Measurements from ENCODE around the gene NFIA. TPM values are rescaled to one million over a fixed set of nuclear protein-coding genes. Genes with fewer than 3 reads are reported as not detected.

NFIA gene
- total RNA-seq (100 to 1,000 TPM in 4 of 10 donors, 10 to 100 TPM in 6; 82.4 to 117 (median 97.5) TPM), polyA plus RNA-seq (10 to 100 TPM; 11.2 to 24.9 TPM)
- long read RNA-seq, donor 1, full-length matches to known transcripts: 55 of 115 reads
- long read RNA-seq, donor 1, partial matches to known transcripts: 27 of 115 reads
- long read RNA-seq, donor 1, other reads (novel, unspliced or antisense): 33 of 115 reads
- long read RNA-seq, donor 2, full-length matches to known transcripts: 63 of 121 reads
- long read RNA-seq, donor 2, partial matches to known transcripts: 23 of 121 reads
- long read RNA-seq, donor 2, other reads (novel, unspliced or antisense): 35 of 121 reads
- long read RNA-seq, donor 3, full-length matches to known transcripts: 96 of 246 reads
- long read RNA-seq, donor 3, partial matches to known transcripts: 47 of 246 reads
- long read RNA-seq, donor 3, other reads (novel, unspliced or antisense): 103 of 246 reads

GRCh38 chr1:61082311-61083012 lies at the start of gene NFIA:
Gene NFIA (plus strand): TSS chr1:61082561.
- Histone ChIP-seq H3K9me3 (no peaks in the 10 kb centered on the region), H3K27ac (peak within 1 kb of the TSS; percentile 92 to 99 (median 98)), H3K4me1 (peaks cover 13 to 72% (median 56%) of the 10 kb centered on the region in 9 donors), H3K36me3 (no peaks in the 10 kb centered on the region), H3K4me3 (peak within 1 kb of the TSS; percentile 77 to 98 (median 86)), H3K27me3 (no peaks in the 10 kb centered on the region)
- 0% methylated on average over 58 to 64 of the region's 73 CpGs for WGBS, 2 donors
- intact Hi-C loops (cut with DNase I): loop anchor here in 8 of 10 donors (5.0 to 10.0 kb wide), 10 partner anchors 35 to 372 kb away; no protein-coding TSS in a partner anchor
- no peak for TF ChIP-seq CTCF (IDR thresholded peaks at IDR 0.05)
- ATAC-seq (peak in 7 of 8 donors; percentile 3 to 53 (median 19)), DNase-seq (peak; percentile 53 to 61)

- intact Hi-C loops (cut with DNase I): loop anchor here in 3 of 10 donors (5.0 to 10.0 kb wide), 3 partner anchors 44 to 1061 kb away; no protein-coding TSS in a partner anchor
- no peak for DNase-seq
- ATAC-seq: no peak
Measured at GRCh38 chr1:61035880-61036279, 46.5 kb upstream of the NFIA start.

GRCh38 chr1:61042466-61043009 lies 39.8 kb upstream of the NFIA start:
- intact Hi-C loops (cut with DNase I): loop anchor here (2.0 to 10.0 kb wide), 19 partner anchors 64 to 1070 kb away; no protein-coding TSS in a partner anchor
- DNase-seq (no peak), ATAC-seq (peak in 1 of 8 donors; percentile 8)
- Histone ChIP-seq H3K27me3 (peaks cover 0 to 14% (median 0%) of the 10 kb centered on the region in 7 donors), H3K27ac (peak overlapping the region in 6 of 10 donors; percentile 56 to 85 (median 77)), H3K4me1 (peaks cover 0 to 11% (median 5%) of the 10 kb centered on the region in 9 donors), H3K9me3 (no peaks in the 10 kb centered on the region), H3K4me3 (peak overlapping the region; percentile 23 to 70 (median 63)), H3K36me3 (no peaks in the 10 kb centered on the region)
- 27 to 30% methylated on average over 17 of the region's 17 CpGs for WGBS, 2 donors
- no peak for TF ChIP-seq CTCF (IDR thresholded peaks at IDR 0.05)

More at GRCh38 chr1:61035880-61036279, 46.5 kb upstream of the NFIA start:
- H3K27me3 ChIP-seq: no peaks in the 10 kb centered on the region
- no peaks in the 10 kb centered on the region for H3K36me3 ChIP-seq
- no peak for TF ChIP-seq CTCF (IDR thresholded peaks at IDR 0.05)
- peaks cover 0 to 10% (median 0%) of the 10 kb centered on the region in 11 donors for H3K9me3 ChIP-seq
- H3K27ac ChIP-seq: no peak overlapping the region
- no peak overlapping the region for H3K4me3 ChIP-seq
- H3K4me1 ChIP-seq: no peaks in the 10 kb centered on the region
